Uterus (tissue), 2 donors: ENCODE results near the gene VARS2.

ENCODE experiments used
- CTCF ChIP-seq, 4 experiments: fragments of 200-600 bp in 2 of 4; fragments of 450-650 bp in 2 of 4; sonication (generic) in 2 of 4; IDR thresholded peaks; one replicate each; pipeline ENCODE4 v1.5.1; 2016 to 2019; ENCODE audit warnings: antibody characterized with exemption in 4 of 4, mild to moderate bottlenecking in 2 of 4, moderate library complexity in 1 of 4
- POLR2A ChIP-seq, 2 donors: fragments of 450-650 bp; IDR thresholded peaks; one replicate each; pipeline ENCODE4 v1.6.1; 2016; ENCODE audit warnings: antibody characterized with exemption in 2 of 2, mild to moderate bottlenecking in 1 of 2, moderate library complexity in 1 of 2

- TF ChIP-seq CTCF (IDR thresholded peaks at IDR 0.05) (no peak), POLR2A (IDR thresholded peaks at IDR 0.05) (no peak)
Measured at GRCh38 chr6:30914854-30915590, 984 bp downstream of the VARS2 start.
